Esophagus squamous epithelium (tissue), 4 donors: ENCODE results near the gene CCL18.

Experiments used
- POLR2A ChIP-seq, 4 donors: fragments of 450-650 bp; IDR thresholded peaks; one replicate each; pipeline ENCODE4 v1.6.1; 2017; ENCODE audit warnings: antibody characterized with exemption in 4 of 4, mild to moderate bottlenecking in 4 of 4, moderate library complexity in 3 of 4
- TF ChIP-seq, protein P1 (sequence below), 6 experiments: fragments of 450-650 bp in 4 of 6; fragments of 200-600 bp in 2 of 6; sonication (generic) in 2 of 6; IDR thresholded peaks; one replicate each; pipeline ENCODE4 v1.5.1; 2016 to 2019; ENCODE audit warnings: antibody characterized with exemption in 6 of 6, mild to moderate bottlenecking in 4 of 6, moderate library complexity in 4 of 6

GRCh38 chr17:36120221-36120620 is 56.1 kb downstream of the CCL18 start:
- TF ChIP-seq POLR2A (IDR thresholded peaks at IDR 0.05), result no peak
- TF ChIP-seq, protein P1, sequence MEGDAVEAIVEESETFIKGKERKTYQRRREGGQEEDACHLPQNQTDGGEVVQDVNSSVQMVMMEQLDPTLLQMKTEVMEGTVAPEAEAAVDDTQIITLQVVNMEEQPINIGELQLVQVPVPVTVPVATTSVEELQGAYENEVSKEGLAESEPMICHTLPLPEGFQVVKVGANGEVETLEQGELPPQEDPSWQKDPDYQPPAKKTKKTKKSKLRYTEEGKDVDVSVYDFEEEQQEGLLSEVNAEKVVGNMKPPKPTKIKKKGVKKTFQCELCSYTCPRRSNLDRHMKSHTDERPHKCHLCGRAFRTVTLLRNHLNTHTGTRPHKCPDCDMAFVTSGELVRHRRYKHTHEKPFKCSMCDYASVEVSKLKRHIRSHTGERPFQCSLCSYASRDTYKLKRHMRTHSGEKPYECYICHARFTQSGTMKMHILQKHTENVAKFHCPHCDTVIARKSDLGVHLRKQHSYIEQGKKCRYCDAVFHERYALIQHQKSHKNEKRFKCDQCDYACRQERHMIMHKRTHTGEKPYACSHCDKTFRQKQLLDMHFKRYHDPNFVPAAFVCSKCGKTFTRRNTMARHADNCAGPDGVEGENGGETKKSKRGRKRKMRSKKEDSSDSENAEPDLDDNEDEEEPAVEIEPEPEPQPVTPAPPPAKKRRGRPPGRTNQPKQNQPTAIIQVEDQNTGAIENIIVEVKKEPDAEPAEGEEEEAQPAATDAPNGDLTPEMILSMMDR (IDR thresholded peaks at IDR 0.05), result no peak
